K562 (cell line): ENCODE results near the gene SHROOM3. TPM values are rescaled to one million over a fixed set of nuclear protein-coding genes. Genes with fewer than 3 reads are reported as not detected.

Source experiments
- BRCA1 ChIP-seq, 2 experiments: fragments of 450-650 bp in 1 of 2; sonication (generic) in 1 of 2; formaldehyde crosslinking in 1 of 2; IDR thresholded peaks; 2 replicates each; pipeline versions ENCODE4 v1.5.0 to v1.6.1; 2017 to 2020; ENCODE audit warnings: mild to moderate bottlenecking in 1 of 2, missing genetic modification reagents in 1 of 2
- CBFB ChIP-seq: sonication (generic); formaldehyde crosslinking; IDR thresholded peaks from 2 replicates; pipeline ENCODE4 v1.4.0; 2020; ENCODE audit warnings: mild to moderate bottlenecking, missing genetic modification reagents
- DMBX1 ChIP-seq: fragments of 250-450 bp; sonication (Bioruptor Pico); IDR thresholded peaks from 2 replicates; pipeline ENCODE4 v1.8.0; 2022; ENCODE audit warnings: inconsistent platforms, mild to moderate bottlenecking, moderate library complexity, borderline replicate concordance
- EP300 ChIP-seq: IDR thresholded peaks from 2 replicates; pipeline ENCODE4 v1.6.1; 2012; ENCODE audit warnings: low read length, improper control_type of control experiment
- HIVEP1 ChIP-seq: fragments of 250-450 bp; sonication (Bioruptor Pico); IDR thresholded peaks from 2 replicates; pipeline ENCODE4 v1.4.0; 2020; ENCODE audit warnings: mild to moderate bottlenecking
- HNRNPLL ChIP-seq: fragments of 200-400 bp; formaldehyde crosslinking; IDR thresholded peaks from 2 replicates; pipeline ENCODE4 v1.6.1; 2017; ENCODE audit warnings: low read length, low read depth, mild to moderate bottlenecking; ENCODE audit not compliant: poor library complexity, severe bottlenecking
- SMAD4 ChIP-seq: fragments of 250-450 bp; sonication (Bioruptor Pico); conservative IDR thresholded peaks from 2 replicates; pipeline ENCODE4 v1.8.0; 2021; ENCODE audit warnings: inconsistent platforms, mild to moderate bottlenecking, moderate library complexity
- SMARCA5 ChIP-seq: fragments of 450-650 bp; IDR thresholded peaks from 2 replicates; pipeline ENCODE4 v1.6.1; 2016
- SMARCB1 ChIP-seq: IDR thresholded peaks from 2 replicates; pipeline ENCODE4 v1.6.1; 2011; ENCODE audit warnings: improper control_type of control experiment, low read depth; ENCODE audit not compliant: insufficient read length
- SREBF2 ChIP-seq: sonication (generic); formaldehyde crosslinking; IDR thresholded peaks from 2 replicates; pipeline ENCODE4 v1.4.0; 2020; ENCODE audit warnings: mild to moderate bottlenecking, missing genetic modification reagents
- SRSF3 ChIP-seq: fragments of 200-400 bp; formaldehyde crosslinking; IDR thresholded peaks from 2 replicates; pipeline ENCODE4 v1.6.1; 2016; ENCODE audit warnings: mild to moderate bottlenecking, low read length, moderate library complexity; ENCODE audit not compliant: insufficient read depth
- TARDBP ChIP-seq: fragments of 450-650 bp; IDR thresholded peaks from 2 replicates; pipeline ENCODE4 v1.6.1; 2016
- TEAD4 ChIP-seq, 2 experiments: sonication (generic) in 1 of 2; formaldehyde crosslinking in 1 of 2; IDR thresholded peaks; 2 replicates each; pipeline versions ENCODE4 v1.6.1 to v1.8.0; 2012 to 2022; ENCODE audit warnings: borderline replicate concordance in 1 of 2, inconsistent platforms in 1 of 2, low read length in 1 of 2, mild to moderate bottlenecking in 1 of 2, missing genetic modification reagents in 1 of 2
- WHSC1 ChIP-seq: IDR thresholded peaks from one replicate; pipeline ENCODE4 v1.6.1; 2012; ENCODE audit warnings: low read length, control low read depth, inconsistent platforms
- ZBTB1 ChIP-seq: sonication (generic); formaldehyde crosslinking; IDR thresholded peaks from 2 replicates; pipeline ENCODE4 v1.8.1; 2023; ENCODE audit warnings: missing genetic modification reagents, low read depth, mild to moderate bottlenecking, borderline replicate concordance
- ZNF140 ChIP-seq: fragments of 250-450 bp; sonication (Bioruptor Pico); IDR thresholded peaks from 2 replicates; pipeline ENCODE4 v1.8.0; 2021; ENCODE audit warnings: moderate library complexity, mild to moderate bottlenecking, inconsistent platforms
- ZNF174 ChIP-seq: fragments of 250-450 bp; sonication (Bioruptor Pico); IDR thresholded peaks from 2 replicates; pipeline ENCODE4 v1.4.0; 2020; ENCODE audit warnings: mild to moderate bottlenecking
- ZNF551 ChIP-seq: fragments of 250-450 bp; sonication (Bioruptor Pico); IDR thresholded peaks from 2 replicates; pipeline ENCODE4 v1.5.0; 2021; ENCODE audit warnings: mild to moderate bottlenecking, moderate library complexity
- ZNF75A ChIP-seq: fragments of 450-650 bp; formaldehyde crosslinking; IDR thresholded peaks from 2 replicates; pipeline ENCODE4 v1.4.0; 2020; ENCODE audit warnings: mild to moderate bottlenecking
- polyA plus RNA-seq, 8 experiments: library from polyadenylated mRNA; depleted of rRNA in 4 of 8; stranded (reverse) in 5 of 8; unstranded in 3 of 8; fragments of >200 nt; fragmentation: Nextera tagmentation in 2 of 8; fragmentation: Illumina TruSeq in 1 of 8; extraction: Ambion mirVana in 2 of 8; extraction: Trizol in 1 of 8; gene quantifications; 2 replicates each; pipeline versions ENCODE4 v1.2.1 to v1.2.3, GENCODE V29; 2011 to 2014; ENCODE audit warnings: inconsistent platforms in 1 of 8, missing spikeins in 1 of 8
- total RNA-seq, 7 experiments: library from RNA; depleted of rRNA in 6 of 7; stranded (reverse); fragments of >200 nt in 6 of 7; fragmentation: Illumina TruSeq in 2 of 7; extraction: Trizol in 2 of 7; gene quantifications; 2 replicates each; pipeline versions ENCODE4 v1.2.1 to v1.2.3, GENCODE V29; 2011 to 2021; ENCODE audit warnings: low replicate concordance in 1 of 7
- TF ChIP-seq, protein P1 (sequence below): fragments of 450-650 bp; formaldehyde crosslinking; IDR thresholded peaks from 2 replicates; pipeline ENCODE4 v1.4.0; 2020; ENCODE audit warnings: mild to moderate bottlenecking, moderate library complexity
- TF ChIP-seq, protein P2 (sequence below), 3 experiments: IDR thresholded peaks in 2 of 3; conservative IDR thresholded peaks in 1 of 3; 2 replicates each; pipeline ENCODE4 v1.5.1; 2011 to 2012; ENCODE audit warnings: low read length in 3 of 3, mild to moderate bottlenecking in 3 of 3, control low read depth in 2 of 3, improper control_type of control experiment in 1 of 3, inconsistent platforms in 1 of 3, low read depth in 1 of 3, mixed read lengths in 1 of 3, moderate library complexity in 1 of 3; ENCODE audit not compliant: insufficient read depth in 2 of 3
- TF ChIP-seq, protein P3 (sequence below): fragments of 250-450 bp; sonication (Bioruptor Pico); IDR thresholded peaks from 2 replicates; pipeline ENCODE4 v1.8.0; 2022; ENCODE audit warnings: inconsistent platforms, mild to moderate bottlenecking, moderate library complexity, borderline replicate concordance
- TF ChIP-seq, protein P4 (sequence below): sonication (generic); formaldehyde crosslinking; IDR thresholded peaks from 2 replicates; pipeline ENCODE4 v1.8.0; 2022; ENCODE audit warnings: mild to moderate bottlenecking, low read depth, missing genetic modification reagents

The SHROOM3 gene
- total and polyA plus RNA-seq, 9 of the 15 experiments (the other 6 are each of a cell fraction or from before 2014, with no cell fraction given) = 0.01 to 0.07 TPM; not detected in 7

DNA sequence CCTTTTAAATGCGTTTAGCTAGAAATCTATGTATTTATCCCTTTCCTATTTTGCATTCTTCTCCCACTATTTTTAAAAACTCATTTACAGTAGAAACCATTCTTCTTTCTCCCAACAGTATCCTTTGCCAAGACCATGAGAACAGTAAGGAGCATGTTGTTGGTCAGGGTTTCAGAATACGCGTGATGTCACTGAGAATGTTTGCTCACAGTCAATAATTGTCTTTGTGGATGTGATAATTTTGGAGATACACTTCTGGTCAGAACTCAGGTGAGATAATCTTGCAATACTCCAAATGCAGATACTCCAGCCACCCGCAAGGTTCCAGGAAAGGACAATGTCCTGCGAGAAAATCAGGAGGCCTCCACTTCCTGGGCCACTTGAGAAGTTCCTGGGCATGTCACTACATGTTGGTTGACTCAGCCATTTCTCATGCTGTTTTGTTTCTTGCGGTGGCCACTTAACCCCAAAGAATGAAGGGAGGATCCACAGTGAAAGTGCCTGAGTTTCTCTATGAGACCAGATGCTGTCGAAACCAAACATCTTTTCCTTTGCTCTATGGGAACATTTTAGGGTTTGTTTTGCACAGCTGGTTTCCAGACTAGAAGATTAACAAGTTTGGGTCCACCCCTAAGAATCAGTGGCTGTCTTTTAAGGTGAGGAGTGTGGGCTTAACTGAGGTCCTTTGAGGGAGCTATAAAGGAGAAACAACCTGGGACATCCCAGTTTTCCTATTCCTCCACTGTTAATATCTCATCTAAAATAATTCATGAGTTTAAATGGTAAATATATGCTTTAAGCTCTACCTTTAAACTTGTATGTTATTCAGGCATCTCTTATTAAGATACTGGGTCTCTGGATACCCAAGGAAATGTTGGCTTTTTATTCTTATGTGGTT lies 346.9 kb downstream of the SHROOM3 start (continued):
- TF ChIP-seq, protein P1, sequence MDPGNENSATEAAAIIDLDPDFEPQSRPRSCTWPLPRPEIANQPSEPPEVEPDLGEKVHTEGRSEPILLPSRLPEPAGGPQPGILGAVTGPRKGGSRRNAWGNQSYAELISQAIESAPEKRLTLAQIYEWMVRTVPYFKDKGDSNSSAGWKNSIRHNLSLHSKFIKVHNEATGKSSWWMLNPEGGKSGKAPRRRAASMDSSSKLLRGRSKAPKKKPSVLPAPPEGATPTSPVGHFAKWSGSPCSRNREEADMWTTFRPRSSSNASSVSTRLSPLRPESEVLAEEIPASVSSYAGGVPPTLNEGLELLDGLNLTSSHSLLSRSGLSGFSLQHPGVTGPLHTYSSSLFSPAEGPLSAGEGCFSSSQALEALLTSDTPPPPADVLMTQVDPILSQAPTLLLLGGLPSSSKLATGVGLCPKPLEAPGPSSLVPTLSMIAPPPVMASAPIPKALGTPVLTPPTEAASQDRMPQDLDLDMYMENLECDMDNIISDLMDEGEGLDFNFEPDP (CRISPR knock-in tag) = no peak
- TF ChIP-seq, protein P2, sequence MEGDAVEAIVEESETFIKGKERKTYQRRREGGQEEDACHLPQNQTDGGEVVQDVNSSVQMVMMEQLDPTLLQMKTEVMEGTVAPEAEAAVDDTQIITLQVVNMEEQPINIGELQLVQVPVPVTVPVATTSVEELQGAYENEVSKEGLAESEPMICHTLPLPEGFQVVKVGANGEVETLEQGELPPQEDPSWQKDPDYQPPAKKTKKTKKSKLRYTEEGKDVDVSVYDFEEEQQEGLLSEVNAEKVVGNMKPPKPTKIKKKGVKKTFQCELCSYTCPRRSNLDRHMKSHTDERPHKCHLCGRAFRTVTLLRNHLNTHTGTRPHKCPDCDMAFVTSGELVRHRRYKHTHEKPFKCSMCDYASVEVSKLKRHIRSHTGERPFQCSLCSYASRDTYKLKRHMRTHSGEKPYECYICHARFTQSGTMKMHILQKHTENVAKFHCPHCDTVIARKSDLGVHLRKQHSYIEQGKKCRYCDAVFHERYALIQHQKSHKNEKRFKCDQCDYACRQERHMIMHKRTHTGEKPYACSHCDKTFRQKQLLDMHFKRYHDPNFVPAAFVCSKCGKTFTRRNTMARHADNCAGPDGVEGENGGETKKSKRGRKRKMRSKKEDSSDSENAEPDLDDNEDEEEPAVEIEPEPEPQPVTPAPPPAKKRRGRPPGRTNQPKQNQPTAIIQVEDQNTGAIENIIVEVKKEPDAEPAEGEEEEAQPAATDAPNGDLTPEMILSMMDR (IDR thresholded peaks at IDR 0.05 in 2 of 3, conservative IDR thresholded peaks at IDR 0.05 in 1 of 3; ENCODE audit: insufficient read depth in 2 of 3, low read depth in 1 of 3, low read length in 3 of 3) = no peak
- no peak for TF ChIP-seq ZNF140 (CRISPR knock-in tag)
- TF ChIP-seq ZNF75A (CRISPR knock-in tag) = no peak
- TF ChIP-seq SMARCB1 = no peak
- TF ChIP-seq, protein P3, sequence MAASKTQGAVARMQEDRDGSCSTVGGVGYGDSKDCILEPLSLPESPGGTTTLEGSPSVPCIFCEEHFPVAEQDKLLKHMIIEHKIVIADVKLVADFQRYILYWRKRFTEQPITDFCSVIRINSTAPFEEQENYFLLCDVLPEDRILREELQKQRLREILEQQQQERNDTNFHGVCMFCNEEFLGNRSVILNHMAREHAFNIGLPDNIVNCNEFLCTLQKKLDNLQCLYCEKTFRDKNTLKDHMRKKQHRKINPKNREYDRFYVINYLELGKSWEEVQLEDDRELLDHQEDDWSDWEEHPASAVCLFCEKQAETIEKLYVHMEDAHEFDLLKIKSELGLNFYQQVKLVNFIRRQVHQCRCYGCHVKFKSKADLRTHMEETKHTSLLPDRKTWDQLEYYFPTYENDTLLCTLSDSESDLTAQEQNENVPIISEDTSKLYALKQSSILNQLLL (CRISPR knock-in tag) = no peak
- TF ChIP-seq TEAD4 (IDR thresholded peaks at IDR 0.05; ENCODE audit: low read length) = no peak
- TF ChIP-seq TEAD4 (CRISPR knock-in tag; IDR thresholded peaks at IDR 0.05; ENCODE audit: borderline replicate concordance) = no peak
- TF ChIP-seq WHSC1 = no peak
- TF ChIP-seq, protein P4, sequence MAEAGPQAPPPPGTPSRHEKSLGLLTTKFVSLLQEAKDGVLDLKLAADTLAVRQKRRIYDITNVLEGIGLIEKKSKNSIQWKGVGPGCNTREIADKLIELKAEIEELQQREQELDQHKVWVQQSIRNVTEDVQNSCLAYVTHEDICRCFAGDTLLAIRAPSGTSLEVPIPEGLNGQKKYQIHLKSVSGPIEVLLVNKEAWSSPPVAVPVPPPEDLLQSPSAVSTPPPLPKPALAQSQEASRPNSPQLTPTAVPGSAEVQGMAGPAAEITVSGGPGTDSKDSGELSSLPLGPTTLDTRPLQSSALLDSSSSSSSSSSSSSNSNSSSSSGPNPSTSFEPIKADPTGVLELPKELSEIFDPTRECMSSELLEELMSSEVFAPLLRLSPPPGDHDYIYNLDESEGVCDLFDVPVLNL (CRISPR knock-in tag) = no peak
- no peak for TF ChIP-seq BRCA1 (IDR thresholded peaks at IDR 0.05)
- no peak for TF ChIP-seq BRCA1 (CRISPR knock-in tag; IDR thresholded peaks at IDR 0.05)
- 0 out of 2 replicates have a peak, but pooled peaks have one; percentile 24 for TF ChIP-seq TARDBP
- no peak for TF ChIP-seq SMARCA5
- no peak for TF ChIP-seq CBFB (CRISPR knock-in tag)
- no peak for TF ChIP-seq SMAD4 (CRISPR knock-in tag)
- TF ChIP-seq EP300 = no peak
- TF ChIP-seq HIVEP1 (CRISPR knock-in tag) = no peak
- TF ChIP-seq ZBTB1 (CRISPR knock-in tag) = no peak
- TF ChIP-seq HNRNPLL = no peak
- no peak for TF ChIP-seq SREBF2 (CRISPR knock-in tag)
- TF ChIP-seq ZNF174 (CRISPR knock-in tag) = no peak
- no peak for TF ChIP-seq SRSF3
- no peak for TF ChIP-seq ZNF551 (CRISPR knock-in tag)
- no peak for TF ChIP-seq DMBX1
